ENCODE results near the gene AMHR2. TPM values are rescaled to one million over a fixed set of nuclear protein-coding genes. Genes with fewer than 3 reads are reported as not detected.

The AMHR2 gene
- total RNA-seq, 4 donors from 2014 or later: 0.52 to 12.4 TPM; not detected in 2

GRCh38 chr12:53453953-53454640 lies 30.4 kb downstream of the AMHR2 start:
- no peak for DNase-seq
- no peaks in the 10 kb centered on the region for H3K36me3 ChIP-seq
- intact Hi-C loops (cut with DNase I; ENCODE audit: low total_unique reads): loop anchor here (10.0 kb wide), 1 partner anchor 51 kb away; the partner anchor contains the start of genes NPFF and TARBP2
- peak overlapping the region in 1 of 2 donors; percentile 61 for H3K4me3 ChIP-seq
- TF ChIP-seq POLR2A (IDR thresholded peaks at IDR 0.05) (no peak), CTCF (IDR thresholded peaks at IDR 0.05) (no peak)
- H3K27me3 ChIP-seq: no peaks in the 10 kb centered on the region
- no peaks in the 10 kb centered on the region for H3K9me3 ChIP-seq
- peak overlapping the region in 1 of 2 donors; percentile 98 for H3K27ac ChIP-seq
- peaks cover 4 to 12% of the 10 kb centered on the region in 2 donors for H3K4me1 ChIP-seq

GRCh38 chr12:53454707-53455106 lies 31.1 kb downstream of the AMHR2 start:
- intact Hi-C loops (cut with DNase I; ENCODE audit: low total_unique reads): loop anchor here (10.0 kb wide), 1 partner anchor 50 kb away; the partner anchor contains the start of genes NPFF and TARBP2
- H3K4me3 ChIP-seq: no peak overlapping the region
- peaks cover 4 to 12% of the 10 kb centered on the region in 2 donors for H3K4me1 ChIP-seq
- H3K27ac ChIP-seq: no peak overlapping the region
- no peaks in the 10 kb centered on the region for H3K27me3 ChIP-seq
- no peaks in the 10 kb centered on the region for H3K9me3 ChIP-seq
- TF ChIP-seq POLR2A (IDR thresholded peaks at IDR 0.05) (no peak), CTCF (IDR thresholded peaks at IDR 0.05) (no peak)
- no peak for DNase-seq
- H3K36me3 ChIP-seq: no peaks in the 10 kb centered on the region

GRCh38 chr12:53456654-53457366 lies 33.2 kb downstream of the AMHR2 start:
- DNase-seq: no peak
- H3K4me1 ChIP-seq: peaks cover 4 to 12% of the 10 kb centered on the region in 2 donors
- no peak overlapping the region for H3K27ac ChIP-seq
- no peak for TF ChIP-seq POLR2A (IDR thresholded peaks at IDR 0.05)
- TF ChIP-seq CTCF (IDR thresholded peaks at IDR 0.05): no peak
- H3K36me3 ChIP-seq: no peaks in the 10 kb centered on the region
- H3K27me3 ChIP-seq: no peaks in the 10 kb centered on the region
- no peaks in the 10 kb centered on the region for H3K9me3 ChIP-seq
- H3K4me3 ChIP-seq: no peak overlapping the region
- intact Hi-C loops (cut with DNase I; ENCODE audit: low total_unique reads): loop anchor here (10.0 kb wide), 1 partner anchor 48 kb away; the partner anchor contains the start of genes NPFF and TARBP2

- no peak for TF ChIP-seq CTCF (IDR thresholded peaks at IDR 0.05)
- no peak for TF ChIP-seq POLR2A (IDR thresholded peaks at IDR 0.05)
- DNase-seq: no peak
- intact Hi-C loops (cut with DNase I; ENCODE audit: low total_unique reads): loop anchor here (10.0 kb wide), 1 partner anchor 46 kb away; the partner anchor contains the start of genes NPFF and TARBP2
- Histone ChIP-seq H3K4me1 (peaks cover 0 to 2% of the 10 kb centered on the region in 2 donors), H3K27me3 (no peaks in the 10 kb centered on the region), H3K36me3 (no peaks in the 10 kb centered on the region), H3K27ac (no peak overlapping the region), H3K9me3 (no peaks in the 10 kb centered on the region), H3K4me3 (no peak overlapping the region)
Measured at GRCh38 chr12:53459097-53459496, 35.4 kb downstream of the AMHR2 start.

GRCh38 chr12:53461059-53461458 lies 37.4 kb downstream of the AMHR2 start:
- TF ChIP-seq CTCF (IDR thresholded peaks at IDR 0.05) (no peak), POLR2A (IDR thresholded peaks at IDR 0.05) (no peak)
- H3K27me3 ChIP-seq: no peaks in the 10 kb centered on the region
- intact Hi-C loops (cut with DNase I; ENCODE audit: low total_unique reads): no loop called here
- H3K4me3 ChIP-seq: no peak overlapping the region
- H3K36me3 ChIP-seq: no peaks in the 10 kb centered on the region
- DNase-seq: no peak
- H3K4me1 ChIP-seq: no peaks in the 10 kb centered on the region
- no peak overlapping the region for H3K27ac ChIP-seq
- no peaks in the 10 kb centered on the region for H3K9me3 ChIP-seq
